NB4 (cell line): ENCODE data around the gene VDR.
"Not testable (repeated sequence)": the region's sequence is repeated elsewhere in the genome, so short reads cannot be mapped to it uniquely, and the experiment has no call there.

Source experiments
- DNase-seq: peaks from one replicate; pipeline ENCODE4 v3.0.0; 2010; ENCODE audit warnings: low read depth
- H3K4me3 ChIP-seq: one replicate; pipeline ENCODE4 v1.5.1; 2011; ENCODE audit warnings: mild to moderate bottlenecking, low read depth, low read length, moderate library complexity
- CTCF ChIP-seq: IDR thresholded peaks from one replicate; pipeline ENCODE4 v1.5.1; 2012; ENCODE audit warnings: low read depth, low read length
- MYC ChIP-seq: IDR thresholded peaks from 2 replicates; pipeline ENCODE4 v1.6.1; 2011; ENCODE audit warnings: low read depth, low read length
- POLR2A ChIP-seq: IDR thresholded peaks from 2 replicates; pipeline ENCODE4 v1.6.1; 2011; ENCODE audit warnings: mild to moderate bottlenecking; ENCODE audit not compliant: insufficient read length; ENCODE audit errors: extremely low read depth
- TF ChIP-seq, protein P1 (sequence below): IDR thresholded peaks from 2 replicates; pipeline ENCODE4 v1.6.1; 2011; ENCODE audit warnings: low read depth, low read length

The VDR gene

DNA sequence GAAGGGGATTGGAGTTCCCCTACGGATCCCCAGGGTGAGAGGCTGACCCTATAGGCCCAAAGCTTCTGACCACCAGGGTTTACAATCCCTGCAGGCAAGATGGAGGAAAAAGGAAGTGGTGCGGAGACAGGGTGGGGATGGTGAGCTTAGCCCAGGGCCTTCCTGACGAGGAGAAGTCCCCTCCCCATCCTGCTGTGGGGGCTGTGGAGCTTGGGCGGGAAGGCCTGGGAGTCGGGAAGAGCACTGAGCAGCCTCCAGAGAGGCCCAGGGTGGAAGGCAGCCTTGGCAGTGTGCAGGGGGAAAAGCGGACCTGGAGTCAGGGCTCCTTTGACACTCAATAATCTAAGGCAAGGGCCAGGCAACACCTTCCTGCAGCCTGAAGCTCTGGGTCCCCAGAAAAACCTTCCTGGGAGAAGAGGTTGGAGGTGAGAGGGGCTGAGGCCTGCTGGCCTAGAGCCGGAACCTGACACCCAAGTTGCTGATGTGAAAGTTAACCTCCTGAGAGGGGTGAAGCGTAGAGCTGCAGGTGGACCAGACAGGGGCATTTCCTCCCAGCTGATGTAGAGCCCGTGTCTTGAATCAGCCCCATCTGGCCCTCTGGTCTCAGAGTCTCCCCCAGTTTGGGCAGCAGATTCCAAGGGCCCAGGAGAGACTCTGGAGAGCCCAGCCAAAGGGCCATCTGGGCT is 91.1 kb downstream of the VDR start:
- TF ChIP-seq MYC (peak; percentile 46), CTCF (no peak)
- TF ChIP-seq, protein P1, sequence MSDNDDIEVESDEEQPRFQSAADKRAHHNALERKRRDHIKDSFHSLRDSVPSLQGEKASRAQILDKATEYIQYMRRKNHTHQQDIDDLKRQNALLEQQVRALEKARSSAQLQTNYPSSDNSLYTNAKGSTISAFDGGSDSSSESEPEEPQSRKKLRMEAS = peak; percentile 15
- DNase-seq = peak; percentile 91
- H3K4me3 ChIP-seq = peak overlapping the region; percentile 60

DNA sequence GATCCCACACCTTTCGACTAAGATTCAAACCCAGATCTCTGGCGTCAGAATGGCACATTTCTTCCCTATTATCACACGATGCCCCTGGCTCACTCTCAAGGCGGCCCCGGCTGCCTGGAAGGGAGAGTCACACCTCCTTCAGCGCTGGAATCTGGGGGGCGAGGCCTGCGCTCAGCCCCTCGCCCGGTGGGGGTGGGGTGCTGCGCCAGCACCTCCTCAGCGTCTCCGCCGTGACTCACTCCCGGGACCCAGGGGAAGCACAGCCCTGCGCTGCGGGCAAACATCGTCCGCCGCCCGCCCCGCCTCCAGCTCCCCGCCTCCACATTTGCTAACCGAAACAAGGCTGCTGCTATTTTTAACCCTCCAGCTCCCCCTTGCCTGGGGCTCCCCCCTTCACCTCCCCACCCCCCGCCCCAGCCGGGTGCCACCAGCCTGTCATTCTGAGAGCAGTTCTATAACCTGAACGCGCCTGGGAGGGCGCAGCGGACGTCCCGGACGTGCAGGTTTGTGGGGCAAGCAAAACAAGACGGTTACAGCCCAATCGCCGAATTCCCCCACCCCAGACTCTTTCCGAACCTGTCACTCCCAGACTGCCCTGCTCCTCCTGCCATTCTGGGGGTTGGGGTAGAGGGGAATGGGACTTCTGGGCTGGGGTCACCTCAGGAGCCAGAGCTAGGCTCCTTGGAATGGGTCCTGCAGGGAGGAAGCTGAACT is 91.8 kb downstream of the VDR start:
- peak; percentile 99 for DNase-seq
- TF ChIP-seq MYC (peak; percentile 30; the same call in 1 of the 2 replicates), CTCF (no peak), POLR2A (peak; percentile 73)
- TF ChIP-seq, protein P1 = peak; percentile 34
- H3K4me3 ChIP-seq = peak overlapping the region; percentile 60

GRCh38 chr12:47811581-47812484 is 93.0 kb downstream of the VDR start:
- peak overlapping the region; percentile 13 for H3K4me3 ChIP-seq
- peak; percentile 43 for DNase-seq
- no peak for TF ChIP-seq CTCF
- TF ChIP-seq POLR2A = no peak
- TF ChIP-seq MYC = no peak
- TF ChIP-seq, protein P1 = no peak

DNA sequence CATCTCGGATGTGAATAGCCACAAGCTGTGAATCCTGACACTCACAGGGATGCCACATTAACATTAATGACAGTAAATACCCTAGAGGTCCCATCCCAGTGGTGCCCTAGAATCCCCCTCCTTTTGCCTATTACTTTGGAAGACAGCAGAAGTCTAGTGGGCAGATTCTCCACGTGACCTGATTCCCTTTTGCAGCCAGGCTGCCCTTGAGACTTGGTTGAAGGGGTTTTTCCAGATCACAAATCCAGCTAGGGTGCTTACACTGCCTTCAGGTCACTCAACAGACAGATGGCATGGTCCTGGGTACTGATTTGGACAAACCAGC is 93.8 kb downstream of the VDR start:
- H3K4me3 ChIP-seq = no peak overlapping the region
- TF ChIP-seq, protein P1 = peak; percentile 74; the same call in 1 of the 2 replicates
- TF ChIP-seq MYC (no peak), POLR2A (no peak), CTCF (no peak)
- peak; percentile 39 for DNase-seq

- H3K4me3 ChIP-seq, DNase-seq: not testable (repeated sequence)
Measured at GRCh38 chr12:47809518-47809917, 95.3 kb downstream of the VDR start.
